Sciatic nerve (tissue), 2 donors: ENCODE data around the gene SNX10. TPM values are rescaled to one million over a fixed set of nuclear protein-coding genes. Genes with fewer than 3 reads are reported as not detected.

Experiments
- ATAC-seq: fragments of 200-7000 bp; cut with Tn5 transposase; one replicate; pipeline ENCODE4 v1.9.1; 2020; ENCODE audit warnings: mild to moderate bottlenecking, moderate library complexity
- DNase-seq: peaks from one replicate; pipeline ENCODE4 v3.0.0-alpha.2; 2020; ENCODE audit warnings: low spot score
- intact Hi-C: fragments of 100-400 bp; cut with DNase I; formaldehyde crosslinking; loops from one replicate; pipeline ENCODE4 v1.14.2; 2022
- total RNA-seq: library from RNA; stranded (reverse); fragmentation: NEBNext Ultra II Directional; extraction: Animal tissue kit (Norgen Biotek cat#: 25700); gene quantifications from one replicate; pipeline ENCODE4 v1.2.1, GENCODE V29; 2021
- donor health status: DM: no; HTN: no; CAD: no.
- donor health status: DM: no; HTN: no; CAD: no.

SNX10 gene
- total RNA-seq, 1 donor from 2014 or later: 7.0 TPM

- ATAC-seq: peak; percentile 33
- no peak for DNase-seq
- intact Hi-C loops: no loop called here
Observed at GRCh38 chr7:26293569-26294308, 2.1 kb downstream of the SNX10 start.

DNA sequence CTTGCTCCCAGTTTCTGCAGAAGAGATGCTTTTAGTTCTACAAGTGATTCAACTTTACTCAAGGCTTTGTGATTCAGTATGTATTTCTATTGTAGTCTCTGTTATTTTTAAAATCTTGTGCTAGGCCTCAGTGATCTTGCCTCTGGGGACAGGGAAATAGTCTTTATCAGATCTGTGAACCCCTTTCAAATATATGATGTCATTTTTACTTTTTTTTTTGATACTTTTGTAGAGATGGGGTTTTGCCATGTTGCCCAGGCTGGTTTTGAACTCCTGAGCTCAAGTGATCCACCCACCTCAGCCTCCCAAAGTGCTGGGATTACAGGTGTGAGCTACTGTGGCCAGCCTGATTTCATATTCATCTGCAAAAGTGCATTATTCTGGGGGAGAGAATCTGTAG lies 3.4 kb downstream of the SNX10 start:
- DNase-seq: no peak
- ATAC-seq: no peak
- intact Hi-C loops: no loop called here

DNA sequence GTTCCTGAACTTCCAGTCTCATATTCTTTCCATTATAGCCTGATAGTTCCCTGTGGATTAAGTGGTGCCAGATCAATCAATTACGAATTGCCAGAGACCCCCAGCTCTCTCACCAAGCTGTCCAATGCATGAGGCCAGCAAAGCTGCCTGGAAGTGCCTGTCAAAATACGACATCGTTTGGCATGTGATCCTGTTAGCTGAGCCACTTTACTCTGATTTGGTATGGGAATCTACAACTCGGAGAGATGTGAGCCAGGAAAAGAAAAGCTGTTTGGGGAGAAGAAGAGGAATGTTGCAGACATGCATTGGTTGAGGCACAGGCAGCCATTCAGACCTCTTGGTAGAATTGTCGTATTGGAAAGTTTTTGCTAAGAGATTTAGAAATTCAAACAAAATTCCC lies 3.9 kb downstream of the SNX10 start:
- intact Hi-C loops: no loop called here
- ATAC-seq (no peak), DNase-seq (no peak)

DNA sequence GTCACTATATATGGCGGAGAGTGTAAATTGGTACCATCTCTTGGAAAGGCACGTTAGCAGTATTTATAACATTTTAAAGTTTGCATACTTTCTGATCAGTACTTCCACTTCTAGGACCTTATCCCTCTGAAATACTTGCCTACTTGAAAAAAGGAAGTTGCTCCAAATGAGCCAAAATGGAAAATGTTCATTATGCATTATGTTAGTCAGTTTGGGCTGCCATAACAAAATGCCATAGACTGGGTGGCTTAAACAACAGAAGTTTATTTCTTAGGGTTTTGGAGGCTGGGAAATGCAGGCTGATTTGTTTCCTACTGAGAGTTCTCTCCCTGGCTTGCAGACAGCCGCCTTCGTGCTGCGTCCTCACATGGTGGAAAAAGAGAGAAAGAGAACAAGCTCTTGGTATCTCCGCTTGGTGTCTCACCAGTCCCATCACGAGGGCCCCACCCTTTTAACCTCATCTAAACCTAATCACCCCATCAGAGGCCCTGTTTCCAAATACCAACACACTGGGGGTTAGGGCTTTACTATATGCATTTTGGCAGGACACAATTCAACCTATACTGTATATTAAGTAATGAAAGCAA lies 6.9 kb downstream of the SNX10 start:
- intact Hi-C loops: no loop called here
- ATAC-seq: no peak

GRCh38 chr7:26305090-26305868 lies 13.6 kb downstream of the SNX10 start:
- ATAC-seq: no peak
- no peak for DNase-seq
- intact Hi-C loops: no loop called here

More for the DNA sequence above, 6.9 kb downstream of the SNX10 start:
- DNase-seq: no peak

GRCh38 chr7:26305869-26306665 lies 14.4 kb downstream of the SNX10 start:
- ATAC-seq (no peak), DNase-seq (no peak)
- intact Hi-C loops: no loop called here

GRCh38 chr7:26306790-26307189 lies 15.1 kb downstream of the SNX10 start:
- intact Hi-C loops: no loop called here
- ATAC-seq (no peak), DNase-seq (no peak)

DNA sequence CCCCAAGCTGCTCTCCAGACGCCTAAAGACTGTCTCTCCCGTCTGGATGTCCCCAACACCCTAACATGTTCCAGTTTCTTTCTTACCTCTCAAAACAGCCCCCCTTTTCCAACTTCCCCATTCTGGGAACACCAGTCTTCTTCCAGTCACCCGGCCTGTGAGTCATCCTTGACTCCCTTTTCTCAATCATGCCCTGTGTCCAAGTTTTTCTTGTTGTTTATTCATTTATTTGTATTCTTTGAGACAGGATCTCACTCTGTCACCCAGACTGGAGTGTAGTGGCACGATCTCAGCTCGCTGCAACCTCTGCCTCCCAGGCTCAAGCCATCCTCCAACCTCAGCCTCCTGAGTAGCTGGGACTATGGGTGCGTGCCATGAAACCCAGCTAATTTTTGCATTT lies 15.6 kb downstream of the SNX10 start:
- intact Hi-C loops: no loop called here
- DNase-seq (no peak), ATAC-seq (peak; percentile 74)

GRCh38 chr7:26307791-26308190 lies 16.1 kb downstream of the SNX10 start:
- intact Hi-C loops: no loop called here
- ATAC-seq (no peak), DNase-seq (no peak)

DNA sequence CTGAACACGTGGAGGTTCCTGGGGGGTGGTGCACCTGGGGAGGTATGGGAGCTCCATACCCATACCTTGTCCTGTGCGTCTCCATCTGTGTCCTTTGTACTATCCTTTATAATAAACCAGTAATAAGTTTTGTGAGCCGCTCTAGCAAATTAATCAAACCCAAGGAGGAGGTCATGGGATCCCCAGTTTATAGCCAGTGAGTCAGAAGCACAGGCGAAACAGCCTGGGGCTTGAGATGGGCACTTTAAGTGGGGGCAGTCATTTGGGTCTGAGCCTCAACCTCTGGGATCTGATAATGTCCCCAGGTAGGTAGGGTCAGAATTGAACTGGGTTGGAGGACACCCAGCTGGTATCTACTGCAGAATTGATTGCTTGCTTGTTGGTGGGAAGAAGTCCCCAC lies 16.9 kb downstream of the SNX10 start:
- intact Hi-C loops: no loop called here
- ATAC-seq (no peak), DNase-seq (no peak)

GRCh38 chr7:26309089-26309488 lies 17.4 kb downstream of the SNX10 start:
- ATAC-seq (no peak), DNase-seq (no peak)
- intact Hi-C loops: no loop called here

GRCh38 chr7:26311798-26312197 lies 20.1 kb downstream of the SNX10 start:
- no peak for ATAC-seq
- intact Hi-C loops: no loop called here
- DNase-seq: no peak

- DNase-seq (no peak), ATAC-seq (no peak)
- intact Hi-C loops: no loop called here
Observed at GRCh38 chr7:26317211-26317610, 25.5 kb downstream of the SNX10 start.

DNA sequence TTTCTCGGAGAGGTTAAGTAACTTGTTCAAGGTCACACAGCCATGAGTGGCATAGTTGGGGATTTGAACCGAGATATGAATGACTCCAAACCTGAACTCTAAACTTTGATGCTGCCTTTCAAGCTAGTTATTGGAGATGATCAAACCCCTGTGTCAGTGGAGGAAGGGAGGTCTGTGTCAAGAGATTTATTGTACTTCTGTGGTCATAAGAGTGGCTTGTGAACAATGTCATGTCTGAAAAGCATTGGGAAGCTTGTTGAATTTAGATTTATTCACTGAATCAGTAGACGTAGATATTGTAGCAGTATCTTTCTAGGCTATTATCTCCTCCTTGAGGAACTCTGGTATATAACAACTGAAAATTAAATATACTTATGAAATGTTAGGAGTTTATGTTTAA lies 27.3 kb downstream of the SNX10 start:
- intact Hi-C loops: no loop called here
- no peak for ATAC-seq
- DNase-seq: no peak

DNA sequence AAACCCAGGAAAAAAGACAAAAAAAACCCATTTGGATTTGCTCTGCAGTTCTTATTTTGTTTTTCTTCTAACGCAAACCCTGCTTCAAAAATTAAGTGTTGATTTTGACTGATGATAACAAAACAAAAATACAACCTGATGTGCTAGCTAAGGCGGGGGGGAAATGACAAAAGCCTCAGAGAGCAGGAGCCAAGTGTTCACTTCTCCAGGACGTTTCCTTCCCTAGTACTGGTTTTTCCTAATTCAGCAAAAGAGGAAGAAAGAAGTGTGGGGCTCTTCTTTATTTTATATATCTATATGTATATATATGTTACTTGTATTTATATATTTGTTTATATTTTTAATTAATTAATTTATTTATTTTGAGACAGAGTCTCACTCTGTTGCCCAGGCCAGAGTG lies 28.0 kb downstream of the SNX10 start:
- DNase-seq (no peak), ATAC-seq (no peak)
- intact Hi-C loops: no loop called here

GRCh38 chr7:26320878-26321277 lies 29.2 kb downstream of the SNX10 start:
- no peak for DNase-seq
- intact Hi-C loops: no loop called here
- ATAC-seq: no peak

DNA sequence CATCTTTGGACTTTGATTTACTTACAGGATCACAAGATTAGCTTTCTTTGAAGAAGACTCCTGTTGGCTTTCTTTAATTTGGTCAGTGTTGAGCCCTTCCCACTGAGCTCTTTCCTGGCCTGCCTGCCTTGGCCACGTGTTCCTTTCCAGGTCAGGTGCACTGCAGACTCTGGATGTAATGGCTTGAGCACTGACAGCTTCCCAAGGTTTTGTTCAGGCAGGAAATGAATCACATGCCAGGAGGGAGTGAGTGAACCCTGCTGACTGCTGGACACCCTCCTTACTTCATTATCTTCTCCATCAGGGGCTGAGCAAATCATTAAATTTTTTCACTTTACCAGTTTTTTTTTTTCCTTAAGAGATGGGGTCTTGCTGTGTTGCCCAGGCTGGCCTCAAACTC lies 29.8 kb downstream of the SNX10 start:
- ATAC-seq (no peak), DNase-seq (no peak)
- intact Hi-C loops: no loop called here

DNA sequence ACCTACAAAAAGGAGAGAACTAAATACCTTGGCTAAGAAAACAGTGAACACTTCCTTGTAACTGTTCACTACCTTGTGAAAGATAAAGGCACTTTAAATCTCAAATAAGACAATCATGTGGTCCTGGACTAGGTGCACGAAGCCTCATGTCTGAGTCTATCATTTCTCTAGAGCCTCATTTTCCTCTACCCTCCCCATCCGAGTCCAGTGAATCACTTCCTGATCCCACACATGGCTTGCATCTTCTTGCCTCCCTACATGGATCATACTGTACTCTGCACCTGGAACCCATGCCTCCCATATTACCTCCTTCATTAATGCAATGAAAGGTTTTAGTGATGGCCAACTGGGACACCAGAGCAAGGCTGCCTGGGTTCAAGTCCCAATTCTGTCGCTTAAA lies 34.5 kb downstream of the SNX10 start:
- no peak for DNase-seq
- no peak for ATAC-seq
- intact Hi-C loops: no loop called here

- ATAC-seq: peak; percentile 38
- intact Hi-C loops: no loop called here
- no peak for DNase-seq
Observed at GRCh38 chr7:26328498-26329390, 37.1 kb downstream of the SNX10 start.
